ENCODE data around the gene EIF1. TPM values are rescaled to one million over a fixed set of nuclear protein-coding genes. Genes with fewer than 3 reads are reported as not detected.

The EIF1 gene
- total and polyA plus RNA-seq, 2 donors (not counting 3 experiments of a cell fraction or from before 2014, with no cell fraction given) = 168 to 814 TPM

DNA sequence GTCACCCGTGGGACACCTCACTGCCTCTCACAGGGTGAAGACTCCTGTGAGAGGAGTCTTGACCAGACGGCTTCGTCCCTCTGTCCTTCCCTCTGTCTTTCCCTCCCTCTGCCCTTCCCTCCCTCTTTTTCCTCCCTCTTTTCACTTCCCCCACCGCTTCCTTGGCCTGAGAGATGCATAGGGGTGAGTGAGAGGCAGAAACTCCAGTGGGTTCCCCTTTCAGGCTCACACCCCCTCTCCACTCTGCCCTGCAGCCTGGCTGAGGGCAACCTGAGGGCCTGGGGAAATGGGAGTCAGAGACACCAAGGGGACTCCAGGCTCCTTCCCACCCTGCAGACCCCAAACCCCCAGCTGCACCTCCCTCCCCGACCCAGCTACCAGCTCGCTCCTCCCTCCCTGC, 49.7 kb upstream of the EIF1 start:
- DNase-seq (ENCODE audit: low read depth, low spot score) = no peak
- Histone ChIP-seq H3K36me3 (ENCODE audit: control insufficient read depth in 2 of 2, extremely low read depth in 1 of 2, insufficient read depth in 2 of 2, low read length in 2 of 2) (no peaks in the 10 kb centered on the region), H3K9ac (replicated peaks; ENCODE audit: extremely low read depth, insufficient read depth, low read length) (no peak overlapping the region), H3K4me2 (ENCODE audit: insufficient read depth, low read length) (no peak overlapping the region), H3K4me3 (replicated peaks in 1 of 3; ENCODE audit: insufficient read depth in 1 of 3, low read depth in 1 of 3, low read length in 3 of 3) (no peak overlapping the region), H3K4me1 (ENCODE audit: control insufficient read depth, extremely low read depth, insufficient read depth, low read length) (no peaks in the 10 kb centered on the region), H3K9me3 (replicated peaks; ENCODE audit: control insufficient read depth, insufficient read depth, low read length) (no peaks in the 10 kb centered on the region), H2AFZ (ENCODE audit: low read depth, low read length) (no peak overlapping the region), H3K79me2 (ENCODE audit: control insufficient read depth, insufficient read depth, low read length) (no peaks in the 10 kb centered on the region), H3K27me3 (ENCODE audit: control insufficient read depth in 2 of 2, insufficient read depth in 2 of 2, low read length in 2 of 2) (no peaks in the 10 kb centered on the region), H3K27ac (ENCODE audit: insufficient read depth, low read depth, low read length) (no peak overlapping the region), H4K20me1 (replicated peaks; ENCODE audit: control insufficient read depth, extremely low read depth, insufficient read depth, low read length) (no peaks in the 10 kb centered on the region), H3K9me1 (replicated peaks; ENCODE audit: control insufficient read depth, extremely low read depth, insufficient read depth, low read length) (no peaks in the 10 kb centered on the region)
- TF ChIP-seq POLR2AphosphoS5 (IDR thresholded peaks at IDR 0.05; ENCODE audit: insufficient read depth, low read depth, low read length) (no peak), POLR2A (IDR thresholded peaks at IDR 0.05; ENCODE audit: low read depth, low read length) (no peak), JUN (IDR thresholded peaks at IDR 0.05; ENCODE audit: borderline replicate concordance, insufficient read depth, insufficient read length, low read depth) (no peak), GATA2 (IDR thresholded peaks at IDR 0.05; ENCODE audit: insufficient read depth, insufficient read length, low read depth, low read length) (no peak), MYC (IDR thresholded peaks at IDR 0.05; ENCODE audit: low read depth, low read length) (no peak), EZH2 (IDR thresholded peaks at IDR 0.05; ENCODE audit: borderline replicate concordance, low read depth, low read length, severe bottlenecking) (no peak), FOS (IDR thresholded peaks at IDR 0.05; ENCODE audit: borderline replicate concordance, insufficient read depth, low read length) (no peak)
- TF ChIP-seq, protein P1, sequence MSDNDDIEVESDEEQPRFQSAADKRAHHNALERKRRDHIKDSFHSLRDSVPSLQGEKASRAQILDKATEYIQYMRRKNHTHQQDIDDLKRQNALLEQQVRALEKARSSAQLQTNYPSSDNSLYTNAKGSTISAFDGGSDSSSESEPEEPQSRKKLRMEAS (IDR thresholded peaks at IDR 0.05; ENCODE audit: insufficient read depth, insufficient read length) = no peak
- TF ChIP-seq, protein P2, sequence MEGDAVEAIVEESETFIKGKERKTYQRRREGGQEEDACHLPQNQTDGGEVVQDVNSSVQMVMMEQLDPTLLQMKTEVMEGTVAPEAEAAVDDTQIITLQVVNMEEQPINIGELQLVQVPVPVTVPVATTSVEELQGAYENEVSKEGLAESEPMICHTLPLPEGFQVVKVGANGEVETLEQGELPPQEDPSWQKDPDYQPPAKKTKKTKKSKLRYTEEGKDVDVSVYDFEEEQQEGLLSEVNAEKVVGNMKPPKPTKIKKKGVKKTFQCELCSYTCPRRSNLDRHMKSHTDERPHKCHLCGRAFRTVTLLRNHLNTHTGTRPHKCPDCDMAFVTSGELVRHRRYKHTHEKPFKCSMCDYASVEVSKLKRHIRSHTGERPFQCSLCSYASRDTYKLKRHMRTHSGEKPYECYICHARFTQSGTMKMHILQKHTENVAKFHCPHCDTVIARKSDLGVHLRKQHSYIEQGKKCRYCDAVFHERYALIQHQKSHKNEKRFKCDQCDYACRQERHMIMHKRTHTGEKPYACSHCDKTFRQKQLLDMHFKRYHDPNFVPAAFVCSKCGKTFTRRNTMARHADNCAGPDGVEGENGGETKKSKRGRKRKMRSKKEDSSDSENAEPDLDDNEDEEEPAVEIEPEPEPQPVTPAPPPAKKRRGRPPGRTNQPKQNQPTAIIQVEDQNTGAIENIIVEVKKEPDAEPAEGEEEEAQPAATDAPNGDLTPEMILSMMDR (IDR thresholded peaks at IDR 0.05; ENCODE audit: extremely low read depth in 1 of 2, insufficient read depth in 1 of 2, low read depth in 1 of 2, low read length in 2 of 2) = no peak
- CTCF ChIA-PET = interaction anchor here (1.3 to 4.2 kb wide), 3 partner anchors 10 to 89 kb away, joined by 5 to 28 read pairs (median 17); no protein-coding TSS in a partner anchor
- FAIRE-seq = no peak
- intact Hi-C loops (cut with micrococcal nuclease) = no loop called here
- no TSS peak for BruUV-seq (replicated peaks)
- POLR2A ChIA-PET = no interaction called here
- dilution Hi-C loops (cut with MboI; ENCODE audit: extremely low pct_ligation_motif_present, low sequenced_read_pairs) = no loop called here

Data from endothelial cell of umbilical vein (primary cell).